Body of pancreas (tissue), 4 donors: Measurements from ENCODE around the gene SNAPC4. TPM values are rescaled to one million over a fixed set of nuclear protein-coding genes. Genes with fewer than 3 reads are reported as not detected.
"Not testable (repeated sequence)": the region's sequence is repeated elsewhere in the genome, so short reads cannot be mapped to it uniquely, and the experiment has no call there.

ENCODE experiments used
- ATAC-seq: fragments of 150-250 bp; one replicate; pipeline ENCODE4 v1.9.1; 2016
- DNase-seq, 4 donors: peaks; one replicate each; pipeline ENCODE4 v3.0.0-alpha.2; 2019
- H3K27ac ChIP-seq, 4 donors: fragments of 200-600 bp; sonication (generic); 1 replicate in 3 of 4; 2 replicates in 1 of 4; pipeline versions ENCODE4 v1.5.1 to v1.6.1; 2016 to 2019; ENCODE audit warnings: mild to moderate bottlenecking in 1 of 4, mixed read lengths in 1 of 4, moderate library complexity in 1 of 4
- H3K27me3 ChIP-seq, 2 donors: fragments of 200-600 bp; sonication (generic); one replicate each; pipeline ENCODE4 v1.6.0; 2016; ENCODE audit warnings: mild to moderate bottlenecking in 1 of 2
- H3K36me3 ChIP-seq, 2 donors: fragments of 200-600 bp; sonication (generic); replicated peaks in 1 of 2; 2 replicates each; pipeline ENCODE4 v1.5.1; 2016; ENCODE audit warnings: low read depth in 2 of 2; ENCODE audit not compliant: insufficient read depth in 1 of 2
- H3K4me1 ChIP-seq: fragments of 200-600 bp; sonication (generic); one replicate; pipeline ENCODE4 v1.6.0; 2016
- H3K4me3 ChIP-seq, 2 donors: fragments of 200-600 bp; sonication (generic); 1 replicate in 1 of 2; 2 replicates in 1 of 2; pipeline ENCODE4 v1.5.1; 2016 to 2019
- H3K9me3 ChIP-seq, 3 donors: fragments of 200-600 bp; sonication (generic); 1 replicate in 2 of 3; 2 replicates in 1 of 3; pipeline ENCODE4 v1.5.1; 2016
- CTCF ChIP-seq, 7 experiments: fragments of 450-650 bp in 4 of 7; fragments of 200-600 bp in 3 of 7; sonication (generic) in 3 of 7; IDR thresholded peaks; one replicate each; pipeline ENCODE4 v1.5.1; 2016 to 2019; ENCODE audit warnings: antibody characterized with exemption in 7 of 7
- POLR2A ChIP-seq, 3 donors: fragments of 450-650 bp; IDR thresholded peaks; one replicate each; pipeline ENCODE4 v1.6.1; 2016; ENCODE audit warnings: antibody characterized with exemption in 3 of 3, mild to moderate bottlenecking in 2 of 3
- WGBS, 2 donors: methylation state at CpG; one replicate each; pipeline ENCODE4 v1.1.5; 2017; 5-methylcytosine and 5-hydroxymethylcytosine counted together
- intact Hi-C: fragments of 100-400 bp; cut with DNase I; formaldehyde crosslinking; loops from one replicate; pipeline ENCODE4 v1.15.1; 2023
- total RNA-seq, 2 donors: library from RNA; depleted of rRNA; stranded (reverse); fragments of >200 nt; gene quantifications; one replicate each; pipeline ENCODE4 v1.1.0, GENCODE V29; 2016

Gene SNAPC4
- total RNA-seq, 2 donors from 2014 or later: 8.8 to 19.1 TPM

- H3K4me3 ChIP-seq: peak overlapping the region in 1 of 2 donors; percentile 51
- no peaks in the 10 kb centered on the region for H3K27me3 ChIP-seq
- no peak overlapping the region for H3K27ac ChIP-seq
- TF ChIP-seq POLR2A (IDR thresholded peaks at IDR 0.05) (no peak), CTCF (IDR thresholded peaks at IDR 0.05) (no peak)
- peaks cover 27% of the 10 kb centered on the region for H3K4me1 ChIP-seq
- peaks cover 0 to 22% of the 10 kb centered on the region in 2 donors for H3K36me3 ChIP-seq
- intact Hi-C loops: no loop called here
- WGBS, 2 donors: 23 to 25% methylated on average over 4 of the region's 4 CpGs
- H3K9me3 ChIP-seq: no peaks in the 10 kb centered on the region
- ATAC-seq: no peak
- DNase-seq: no peak
Measured at GRCh38 chr9:136411378-136411777, 11.4 kb upstream of the SNAPC4 start.

GRCh38 chr9:136410500-136411287 is 10.7 kb upstream of the SNAPC4 start, which contains the start of the genes ENTR1 and PMPCA:
ENTR1 (minus strand) TSS chr9:136410614; CDS start chr9:136410397, 217 bp downstream.
PMPCA (plus strand) TSS chr9:136410658; CDS start chr9:136410669, 11 bp downstream.
- peak within 1 kb of the TSS; percentile 52 to 87 for H3K4me3 ChIP-seq
- intact Hi-C loops: no loop called here
- H3K9me3 ChIP-seq: no peaks in the 10 kb centered on the region
- DNase-seq: peak; percentile 91 to 94 (median 93)
- 0 to 1% methylated on average over 24 to 60 of the region's 83 CpGs for WGBS, 2 donors
- peaks cover 27% of the 10 kb centered on the region for H3K4me1 ChIP-seq
- ATAC-seq: peak; percentile 93
- TF ChIP-seq POLR2A (IDR thresholded peaks at IDR 0.05) (peak; percentile 59 to 91 (median 83)), CTCF (IDR thresholded peaks at IDR 0.05) (peak in 1 of 7 experiments; percentile 3)
- H3K27ac ChIP-seq: peak within 1 kb of the TSS; percentile 59 to 82 (median 76)
- H3K36me3 ChIP-seq: peaks cover 0 to 18% of the 10 kb centered on the region in 2 donors
- no peaks in the 10 kb centered on the region for H3K27me3 ChIP-seq

GRCh38 chr9:136409557-136410455 is 9.8 kb upstream of the SNAPC4 start:
- DNase-seq: peak; percentile 31 to 43 (median 39)
- Histone ChIP-seq H3K27me3 (no peaks in the 10 kb centered on the region), H3K4me1 (peaks cover 27% of the 10 kb centered on the region), H3K4me3 (peak overlapping the region; percentile 52 to 55), H3K9me3 (no peaks in the 10 kb centered on the region), H3K27ac (peak overlapping the region; percentile 41 to 82 (median 70)), H3K36me3 (peaks cover 0 to 16% of the 10 kb centered on the region in 2 donors)
- 12 to 40% methylated on average over 8 to 66 of the region's 71 CpGs for WGBS, 2 donors
- TF ChIP-seq POLR2A (IDR thresholded peaks at IDR 0.05) (peak in 1 of 3 donors; percentile 39), CTCF (IDR thresholded peaks at IDR 0.05) (no peak)
- ATAC-seq: peak; percentile 37
- intact Hi-C loops: no loop called here

- Histone ChIP-seq H3K27me3 (no peaks in the 10 kb centered on the region), H3K36me3 (peaks cover 0 to 7% of the 10 kb centered on the region in 2 donors), H3K4me1 (peaks cover 27% of the 10 kb centered on the region), H3K4me3 (no peak overlapping the region), H3K27ac (no peak overlapping the region), H3K9me3 (no peaks in the 10 kb centered on the region)
- 87% methylated on average over 7 of the region's 7 CpGs for WGBS, 2 donors
- intact Hi-C loops: no loop called here
- no peak for ATAC-seq
- no peak for DNase-seq
- no peak for TF ChIP-seq CTCF (IDR thresholded peaks at IDR 0.05)
- no peak for TF ChIP-seq POLR2A (IDR thresholded peaks at IDR 0.05)
Measured at GRCh38 chr9:136407911-136408310, 7.9 kb upstream of the SNAPC4 start.

- H3K4me1 ChIP-seq: peaks cover 27% of the 10 kb centered on the region
- ATAC-seq, H3K4me3 ChIP-seq, intact Hi-C loops, DNase-seq, H3K27me3 ChIP-seq, H3K36me3 ChIP-seq, H3K27ac ChIP-seq, H3K9me3 ChIP-seq: not testable (repeated sequence)
- WGBS, 2 donors: 90 to 92% methylated on average over 27 to 28 of the region's 28 CpGs
Measured at GRCh38 chr9:136407061-136407460, 7.1 kb upstream of the SNAPC4 start.

GRCh38 chr9:136405904-136406303 is 5.9 kb upstream of the SNAPC4 start:
- H3K27me3 ChIP-seq, intact Hi-C loops, ATAC-seq, DNase-seq, H3K27ac ChIP-seq, H3K36me3 ChIP-seq, H3K4me3 ChIP-seq, H3K9me3 ChIP-seq: not testable (repeated sequence)
- 91 to 93% methylated on average over 9 to 10 of the region's 10 CpGs for WGBS, 2 donors
- peaks cover 15% of the 10 kb centered on the region for H3K4me1 ChIP-seq
